HG03378 (cell line): ENCODE measurements around the gene ZNF502.
"Not testable (repeated sequence)": the region's sequence is repeated elsewhere in the genome, so short reads cannot be mapped to it uniquely, and the experiment has no call there.

Source experiments
- ATAC-seq: cut with Tn5 transposase; IDR thresholded peaks from one replicate; pipeline ENCODE4 v1.9.1; 2021; ENCODE audit warnings: mild to moderate bottlenecking, moderate library complexity; ENCODE audit not compliant: unreplicated experiment

Gene ZNF502

DNA sequence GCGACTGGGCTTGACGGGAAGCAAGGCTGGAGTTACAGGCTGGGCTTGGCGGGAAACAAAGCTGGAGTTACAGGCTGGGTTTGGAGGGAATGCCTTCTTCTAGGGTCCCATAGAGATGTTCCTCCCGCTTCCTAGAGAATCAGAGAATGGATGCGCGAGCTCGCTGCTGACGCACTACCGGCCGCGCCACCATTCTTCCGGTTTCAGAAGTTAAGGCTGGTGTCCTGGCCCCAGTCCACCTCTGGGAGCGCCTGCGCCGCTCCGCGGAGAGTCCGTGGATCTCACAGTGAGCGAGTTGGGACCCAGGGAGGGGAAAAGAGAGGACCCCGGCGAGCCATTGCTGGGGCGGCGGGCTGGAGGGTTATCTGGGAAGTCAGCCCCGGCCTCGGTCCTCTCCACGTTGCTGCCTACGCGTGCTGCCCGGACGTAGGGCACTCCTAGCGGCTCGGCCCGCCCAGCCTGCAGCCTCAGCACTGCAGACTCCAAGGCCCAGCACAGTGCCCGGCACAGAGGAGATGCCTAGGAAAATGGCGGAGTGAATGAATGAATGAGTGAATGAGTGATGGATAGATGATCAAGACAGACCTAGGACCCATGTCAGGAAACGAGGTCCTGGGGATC is at the start of gene ZNF502:
Gene ZNF502 (plus strand): TSS at position 206 of the 621 bp plus-strand sequence. CDS start 7,602 bp downstream, outside the sequence.
- no peak for ATAC-seq

DNA sequence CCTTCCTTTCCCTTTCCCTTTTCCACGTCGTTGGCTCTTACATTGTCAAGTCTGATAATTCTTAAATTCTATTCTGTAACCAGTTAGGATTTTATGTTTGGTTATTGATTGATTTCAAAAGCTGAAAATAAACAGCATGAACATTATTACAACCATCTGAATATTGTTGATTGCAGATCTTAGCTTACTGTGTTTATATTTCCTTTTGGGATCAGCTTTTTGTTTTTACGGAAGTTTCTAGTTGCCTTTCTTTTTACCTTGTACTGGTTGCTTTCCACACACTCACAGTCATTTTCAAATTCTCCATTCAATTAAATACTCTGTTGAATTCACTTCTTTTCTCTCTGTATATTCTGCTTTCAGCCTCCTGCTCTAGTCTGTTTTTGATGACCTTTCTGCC is 47.3 kb upstream of the ZNF502 start:
- no peak for ATAC-seq

DNA sequence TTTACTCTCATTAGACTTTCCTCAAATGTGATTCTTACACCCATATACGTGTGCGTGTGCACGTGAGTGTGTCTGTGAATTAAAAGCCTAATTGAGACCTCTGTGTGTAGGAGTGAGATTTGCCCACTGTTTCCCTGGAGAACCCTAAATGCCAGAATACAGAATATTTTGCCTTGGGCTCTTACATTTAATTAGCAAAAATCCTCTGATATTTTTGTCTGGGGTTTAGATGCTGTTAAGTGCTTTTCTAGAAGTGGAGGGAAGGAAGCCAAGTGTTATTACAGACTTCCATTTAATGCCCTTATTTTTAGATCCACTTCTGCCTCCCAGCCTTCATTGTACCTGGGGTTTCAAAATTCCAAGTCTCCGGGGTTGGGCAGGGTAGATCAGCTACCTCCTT is 46.1 kb upstream of the ZNF502 start:
- ATAC-seq = no peak

DNA sequence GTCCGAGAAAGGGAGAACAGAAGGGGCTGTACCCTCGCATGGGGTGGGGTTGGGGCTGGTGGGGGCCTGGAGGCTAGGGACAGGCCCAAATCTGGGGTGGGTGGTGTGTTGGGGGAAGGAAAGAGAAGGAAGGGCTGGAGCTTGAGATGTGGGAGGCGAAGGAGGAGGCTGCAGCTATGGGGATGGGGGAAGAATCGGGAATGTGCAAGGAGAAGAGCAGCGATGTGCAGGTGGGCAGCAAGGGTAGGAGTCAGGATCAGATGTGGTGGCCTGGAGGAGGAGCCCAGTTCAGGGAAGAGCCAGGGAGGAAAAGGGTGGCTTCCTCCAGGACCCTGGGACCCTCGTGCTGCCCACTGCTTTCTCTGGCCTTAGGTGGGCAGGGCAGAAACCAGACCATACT is 42.7 kb upstream of the ZNF502 start:
- ATAC-seq = no peak

DNA sequence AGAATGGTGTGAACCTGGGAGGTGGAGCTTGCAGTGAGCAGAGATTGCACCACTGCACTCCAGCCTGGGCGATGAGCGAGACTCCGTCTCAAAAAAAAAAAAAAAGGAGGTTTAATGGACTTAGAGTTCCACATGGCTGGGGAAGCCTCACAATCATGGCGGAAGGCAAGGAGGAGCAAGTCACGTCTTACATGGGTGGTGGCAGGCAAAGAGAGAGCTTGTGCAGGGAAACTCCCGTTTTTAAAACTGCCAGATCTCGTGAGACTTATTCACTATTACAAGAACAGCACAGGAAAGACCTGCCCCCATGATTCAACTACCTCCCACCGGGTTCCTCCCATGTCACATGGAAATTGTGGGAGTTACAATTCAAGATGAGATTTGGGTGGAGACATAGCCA is 39.0 kb upstream of the ZNF502 start:
- not testable (repeated sequence) for ATAC-seq

DNA sequence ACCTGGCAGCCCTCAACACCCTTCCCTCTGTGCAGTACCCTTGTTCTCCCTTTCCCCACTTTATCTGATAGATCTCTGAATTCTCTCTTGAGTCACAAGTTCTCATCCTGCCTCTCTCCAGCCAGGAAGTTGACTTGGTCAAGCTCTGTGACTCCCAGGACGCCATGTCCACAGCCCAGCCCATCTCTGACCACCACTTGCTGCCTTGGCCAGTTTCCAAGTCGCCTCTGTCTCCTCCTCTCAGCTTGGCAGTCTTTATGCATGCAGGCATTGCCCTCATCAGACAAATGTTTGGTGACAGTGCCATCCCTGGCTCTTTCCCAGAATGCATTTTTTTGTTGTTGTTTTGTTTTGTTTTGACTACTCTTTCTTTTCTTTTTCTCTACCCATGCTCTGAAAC is 38.2 kb upstream of the ZNF502 start:
- ATAC-seq = no peak

DNA sequence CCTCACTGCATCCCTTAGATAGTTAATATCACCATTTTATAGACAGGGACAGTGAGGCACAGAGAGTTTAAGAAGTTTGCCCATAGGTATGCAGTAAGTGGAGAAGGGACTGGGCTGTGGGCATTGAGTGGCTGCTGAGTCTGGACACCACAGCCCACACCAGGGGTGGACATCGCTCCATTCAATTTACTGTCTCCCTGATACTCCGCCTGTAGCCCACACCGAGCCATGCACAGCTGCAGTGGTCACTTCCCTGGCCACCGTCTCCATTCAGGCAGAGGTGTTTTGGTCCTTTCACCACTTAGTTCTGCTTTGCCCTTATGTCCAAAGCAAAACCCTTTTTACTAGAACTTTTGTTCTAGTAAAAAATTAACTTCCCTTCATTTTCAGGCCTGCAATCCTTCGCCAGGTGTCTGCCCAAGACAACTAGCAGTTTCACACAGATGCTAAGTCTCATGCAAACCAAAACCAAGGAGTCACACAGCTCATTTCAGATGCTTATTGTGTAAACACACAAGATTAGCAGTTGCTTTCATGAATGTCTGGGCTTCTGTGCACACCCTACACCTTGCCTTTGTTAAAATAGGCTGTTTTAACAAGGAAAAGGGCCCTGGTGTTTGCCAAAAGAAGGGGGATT is 33.9 kb upstream of the ZNF502 start:
- ATAC-seq = no peak

DNA sequence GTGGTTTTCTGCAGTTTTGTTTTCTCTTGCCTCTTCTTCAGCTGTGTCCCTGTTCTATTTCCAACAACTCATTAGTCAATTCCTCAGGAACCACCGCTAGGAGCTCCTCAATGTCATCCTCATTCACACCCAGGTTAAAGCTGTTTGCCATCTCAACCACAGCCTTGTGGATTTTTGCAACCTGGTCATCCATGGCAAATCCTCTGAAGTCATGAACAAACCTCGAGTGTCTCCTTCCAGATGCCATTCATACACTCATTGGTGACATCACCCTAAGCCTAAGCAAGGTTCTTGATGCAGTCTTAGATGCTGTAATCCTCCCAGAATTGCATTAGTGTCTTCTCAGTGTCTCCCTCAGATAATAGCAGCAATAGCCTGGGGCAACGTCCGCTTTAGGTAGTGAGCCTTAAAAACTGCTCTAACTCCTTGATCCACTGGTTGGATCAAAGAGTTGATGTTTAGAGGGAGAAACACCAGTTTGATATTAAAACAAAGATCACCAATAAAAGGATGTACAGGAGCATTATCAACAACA is 31.5 kb upstream of the ZNF502 start:
- ATAC-seq = no peak

DNA sequence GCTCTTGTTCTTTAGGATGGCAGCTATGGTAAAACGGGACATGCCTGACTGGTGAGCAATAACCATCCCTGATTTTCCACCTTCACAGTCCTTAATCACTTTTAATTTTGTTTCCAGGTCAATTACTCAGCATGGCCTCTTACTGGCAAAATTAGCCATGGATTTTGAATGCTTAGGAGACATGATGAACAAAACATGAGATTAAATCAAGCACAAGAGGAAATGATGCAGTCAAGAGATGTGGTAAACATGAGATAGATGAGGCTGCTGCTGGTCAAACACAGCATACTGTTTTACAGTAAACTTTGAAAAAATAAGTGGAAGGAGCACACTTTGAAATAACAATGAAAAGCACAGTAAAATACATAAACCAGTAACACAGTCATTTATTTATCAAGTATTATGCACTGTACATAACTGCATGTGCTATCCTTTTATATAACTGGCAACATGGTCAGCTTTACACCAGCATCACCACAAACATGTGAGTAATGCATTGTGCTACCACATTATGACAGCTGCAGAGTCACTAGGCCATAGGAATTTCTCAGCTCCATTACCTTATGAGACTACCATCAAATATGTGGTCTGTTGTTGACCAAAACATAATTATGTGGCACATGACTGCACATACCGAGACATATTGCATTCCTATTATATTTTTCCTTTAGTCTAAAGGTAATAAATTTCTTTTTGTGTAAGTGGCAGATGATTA is 30.1 kb upstream of the ZNF502 start:
- ATAC-seq = no peak

DNA sequence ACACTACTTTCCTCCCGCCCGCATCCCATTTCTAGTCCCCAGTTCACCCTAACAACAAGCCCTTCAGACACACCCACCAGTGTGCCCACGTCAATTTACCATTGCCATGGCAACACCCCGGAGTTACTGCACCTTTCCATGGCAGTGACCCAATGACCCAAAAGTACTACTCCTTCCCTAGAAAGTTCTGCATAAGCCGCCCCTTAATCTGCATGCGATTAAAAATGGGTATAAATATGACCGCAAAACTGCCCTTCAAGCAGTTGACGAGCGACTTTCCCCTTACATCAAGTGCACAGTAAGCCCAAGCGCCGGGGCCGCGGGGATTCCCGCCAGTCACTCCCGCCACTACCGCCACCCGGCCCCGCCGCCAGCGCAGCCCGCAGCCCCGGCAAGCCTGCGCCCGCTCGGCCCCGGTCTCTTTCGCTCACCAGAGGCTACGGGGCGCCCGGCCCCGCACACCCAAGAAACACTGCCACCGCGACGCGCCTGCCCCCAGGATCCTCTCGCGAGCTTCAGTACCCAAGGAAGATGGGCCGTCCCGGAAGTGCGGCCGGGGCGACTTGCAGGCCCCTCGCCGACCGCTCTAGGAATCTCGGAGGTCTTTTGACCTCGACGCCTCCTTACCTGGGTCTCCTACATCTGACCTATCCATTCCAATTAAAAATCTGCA is 27.2 kb upstream of the ZNF502 start:
- peak; percentile 72 for ATAC-seq

DNA sequence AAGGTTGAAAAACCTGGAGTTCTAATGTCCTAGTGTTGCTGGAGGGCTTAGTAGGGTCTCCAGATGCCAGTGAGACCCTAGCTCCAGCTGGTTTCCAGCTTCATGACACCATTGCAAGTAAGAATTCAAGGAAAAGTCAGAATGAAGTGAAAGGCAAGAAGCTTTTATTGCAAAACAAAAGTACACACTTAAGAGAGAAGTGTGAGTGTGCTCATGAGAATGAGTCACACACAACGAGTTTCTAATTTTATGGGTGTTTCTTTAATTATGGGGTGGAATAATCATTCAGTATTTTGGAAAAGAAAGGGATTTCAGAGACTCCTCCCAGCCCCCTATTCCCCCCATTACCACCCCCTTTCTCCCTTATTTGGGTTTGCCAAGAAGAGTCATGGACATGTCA is 24.6 kb upstream of the ZNF502 start:
- ATAC-seq = no peak

DNA sequence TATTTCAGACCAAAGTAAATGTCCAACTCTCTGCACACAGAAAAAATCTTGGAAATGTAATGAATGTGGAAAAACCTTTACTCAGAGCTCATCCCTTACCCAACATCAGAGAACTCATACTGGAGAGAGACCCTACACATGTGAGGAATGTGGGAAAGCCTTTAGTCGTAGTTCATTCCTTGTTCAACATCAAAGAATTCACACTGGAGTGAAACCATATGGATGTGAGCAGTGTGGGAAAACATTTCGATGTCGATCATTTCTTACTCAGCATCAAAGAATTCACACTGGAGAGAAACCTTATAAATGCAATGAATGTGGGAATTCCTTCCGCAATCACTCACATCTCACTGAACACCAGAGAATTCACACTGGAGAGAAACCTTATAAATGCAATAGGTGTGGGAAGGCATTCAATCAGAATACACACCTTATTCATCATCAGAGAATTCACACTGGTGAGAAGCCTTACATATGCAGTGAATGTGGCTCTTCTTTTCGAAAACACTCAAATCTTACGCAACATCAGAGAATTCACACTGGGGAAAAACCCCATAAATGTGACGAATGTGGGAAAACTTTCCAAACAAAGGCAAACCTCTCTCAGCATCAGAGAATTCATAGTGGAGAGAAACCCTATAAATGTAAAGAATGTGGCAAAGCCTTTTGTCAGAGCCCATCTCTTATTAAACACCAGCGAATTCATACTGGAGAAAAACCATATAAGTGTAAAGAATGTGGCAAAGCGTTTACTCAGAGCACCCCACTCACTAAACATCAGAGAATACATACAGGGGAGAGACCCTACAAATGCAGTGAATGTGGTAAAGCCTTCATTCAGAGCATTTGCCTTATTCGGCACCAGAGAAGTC is 9.0 kb downstream of the ZNF502 start:
- no peak for ATAC-seq

DNA sequence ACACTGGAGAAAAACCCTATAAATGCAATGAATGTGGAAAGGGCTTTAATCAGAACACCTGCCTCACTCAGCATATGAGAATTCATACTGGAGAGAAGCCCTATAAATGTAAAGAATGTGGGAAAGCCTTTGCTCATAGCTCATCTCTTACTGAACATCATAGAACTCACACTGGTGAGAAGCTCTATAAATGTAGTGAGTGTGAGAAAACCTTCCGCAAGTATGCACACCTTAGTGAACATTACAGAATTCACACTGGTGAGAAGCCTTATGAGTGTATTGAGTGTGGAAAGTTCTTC is 9.6 kb downstream of the ZNF502 start:
- ATAC-seq = no peak

DNA sequence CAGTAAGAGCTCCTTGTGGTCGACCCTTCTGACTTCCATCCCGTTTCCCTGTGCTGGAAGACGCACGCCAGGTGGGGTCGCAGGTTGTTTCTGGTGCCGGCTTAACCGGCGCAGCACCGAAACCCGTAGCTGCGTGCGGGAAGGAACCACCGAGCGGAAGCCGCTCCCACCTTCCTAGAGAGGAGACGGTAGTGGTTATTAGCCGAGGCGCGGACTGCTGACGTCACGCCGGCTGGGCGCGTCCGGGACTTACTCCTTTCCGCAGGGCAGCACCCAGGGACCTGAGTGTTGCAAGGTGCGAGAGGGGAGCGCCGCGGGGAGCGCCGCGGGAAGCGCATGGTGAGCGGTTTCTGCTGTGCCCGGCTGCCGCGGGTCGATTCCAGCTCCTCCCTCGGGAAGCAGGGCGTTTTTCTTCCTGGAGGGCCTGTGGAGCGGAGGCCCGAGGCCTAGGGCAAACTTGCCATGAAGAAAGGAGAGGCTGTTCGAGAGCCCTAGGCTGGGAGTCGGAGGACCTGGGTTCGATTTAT is 17.0 kb downstream of the ZNF502 start, which contains the start of gene ZNF501:
Gene ZNF501 (plus strand): TSS at position 252 of the 527 bp plus-strand sequence. CDS start 4,787 bp downstream, outside the sequence.
- ATAC-seq = peak; percentile 67

DNA sequence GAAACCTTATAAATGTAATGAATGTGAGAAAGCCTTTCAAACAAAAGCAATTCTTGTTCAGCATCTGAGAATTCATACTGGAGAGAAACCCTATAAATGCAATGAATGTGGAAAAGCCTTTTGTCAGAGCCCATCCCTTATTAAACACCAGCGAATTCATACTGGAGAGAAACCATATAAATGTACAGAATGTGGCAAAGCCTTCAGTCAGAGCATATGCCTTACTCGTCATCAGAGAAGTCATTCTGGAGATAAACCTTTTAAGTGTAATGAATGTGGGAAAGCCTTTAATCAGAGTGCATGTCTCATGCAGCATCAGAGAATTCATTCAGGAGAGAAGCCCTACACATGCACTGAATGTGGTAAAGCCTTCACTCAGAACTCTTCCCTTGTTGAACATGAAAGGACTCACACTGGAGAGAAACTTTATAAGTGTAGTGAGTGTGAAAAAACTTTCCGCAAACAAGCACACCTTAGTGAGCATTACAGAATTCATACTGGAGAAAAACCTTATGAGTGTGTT is 22.2 kb downstream of the ZNF502 start:
- no peak for ATAC-seq

DNA sequence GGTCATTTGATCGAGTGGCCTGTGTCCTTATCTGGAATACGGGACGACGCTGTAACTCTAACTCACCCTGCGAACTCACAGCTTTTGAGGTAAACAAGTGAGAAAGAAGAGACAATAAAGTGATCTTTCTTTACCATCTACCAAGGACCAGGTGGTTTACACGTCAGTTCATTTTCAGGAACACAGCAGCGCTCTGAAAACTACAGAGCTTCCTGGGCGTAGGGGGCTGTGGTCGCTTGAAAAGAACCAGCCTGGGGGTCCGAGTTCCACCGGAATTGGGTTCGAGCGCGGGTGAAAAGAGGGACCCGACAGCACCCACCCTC is 48.6 kb downstream of the ZNF502 start:
- no peak for ATAC-seq

DNA sequence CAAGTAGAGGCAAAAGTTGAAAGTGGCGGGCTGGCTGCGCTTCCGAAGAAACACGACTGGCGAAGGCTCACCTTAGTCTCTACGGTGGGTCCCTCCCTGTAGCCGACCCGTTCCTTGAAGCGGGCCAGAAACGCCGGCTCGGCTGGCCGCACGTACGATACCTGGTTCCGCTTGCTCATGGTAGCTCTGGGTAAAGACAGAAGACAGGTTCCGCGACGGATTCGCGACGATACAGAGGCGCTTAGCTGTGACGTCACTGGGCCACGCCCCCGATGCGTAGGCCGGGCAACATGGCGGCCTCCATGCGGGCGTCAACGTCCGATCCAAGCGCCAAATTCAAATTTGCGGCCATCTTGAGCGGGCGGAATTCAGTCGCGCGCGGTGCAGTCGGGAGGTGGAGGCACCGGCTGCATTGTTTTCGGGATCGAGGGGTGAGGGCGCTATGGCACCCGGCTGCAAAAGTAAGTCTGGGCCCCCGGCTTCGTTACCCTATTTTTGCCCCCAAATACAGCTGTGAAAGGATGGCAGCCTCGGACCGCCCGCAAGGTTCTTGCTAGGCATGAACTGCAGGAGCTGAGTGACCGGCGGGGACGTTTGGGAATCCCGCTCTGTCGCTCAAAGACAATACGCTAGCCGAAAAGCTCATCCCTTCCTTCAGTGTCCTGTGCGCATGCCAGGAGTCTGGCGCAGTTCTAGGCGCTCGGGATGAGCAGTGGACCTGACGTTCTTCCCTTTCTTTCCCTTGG is 49.1 kb downstream of the ZNF502 start, which contains the start of the genes KIAA1143 and KIF15:
Gene KIAA1143 (minus strand): TSS at position 196 of the 746 bp plus-strand sequence. CDS start 17 bp downstream, at position 179.
Gene KIF15 (plus strand): TSS at position 371 of the 746 bp plus-strand sequence. CDS start 72 bp downstream, at position 443.
- peak; percentile 78 for ATAC-seq

DNA sequence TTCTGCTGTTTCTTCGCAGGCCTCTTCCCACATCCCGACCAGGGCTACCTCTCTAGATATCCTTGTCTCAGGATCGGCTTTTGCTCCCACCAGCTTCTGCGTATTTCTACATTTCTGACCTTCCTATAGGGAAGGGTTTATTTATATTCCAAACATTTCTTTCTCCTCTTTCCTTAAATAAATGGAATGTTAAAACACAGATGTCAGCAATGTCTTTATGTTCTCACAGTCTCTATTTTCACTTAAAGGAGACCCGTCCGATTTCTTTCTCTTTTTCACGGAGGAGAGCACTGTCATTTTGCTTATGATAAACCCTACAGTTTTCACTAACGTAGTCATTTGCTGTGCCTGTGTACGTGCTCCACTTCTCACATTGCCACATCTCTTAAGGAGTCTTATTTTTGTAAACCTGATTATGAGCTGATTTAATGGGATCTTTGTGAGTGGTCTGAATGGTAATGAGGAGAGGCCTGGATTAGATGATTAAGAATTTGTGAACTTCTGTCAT is 49.8 kb downstream of the ZNF502 start:
- no peak for ATAC-seq

DNA sequence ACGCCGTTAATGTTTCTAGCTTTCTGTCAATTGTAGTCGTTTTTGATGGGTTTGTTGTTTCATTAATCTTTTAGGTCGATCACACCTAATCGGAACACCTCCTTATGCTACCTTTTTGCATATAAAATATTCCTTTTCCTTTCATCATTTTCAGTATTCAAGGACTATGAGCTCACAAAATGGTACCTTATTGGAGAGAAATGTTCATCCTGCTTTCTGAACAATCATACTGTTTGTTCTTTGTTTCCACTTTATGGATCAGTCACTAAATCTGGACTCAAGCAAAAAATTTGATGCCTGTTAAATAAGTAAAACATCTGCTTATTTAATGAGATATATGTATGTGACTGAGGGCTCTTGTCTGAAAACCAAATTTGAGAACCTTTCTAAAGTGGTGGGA is 50.2 kb downstream of the ZNF502 start:
- ATAC-seq = no peak
